H9 (cell line): ENCODE measurements around the gene TRIO. TPM values are rescaled to one million over a fixed set of nuclear protein-coding genes. Genes with fewer than 3 reads are reported as not detected.

Source experiments
- DNase-seq: peaks from one replicate; pipeline ENCODE4 v3.0.0-alpha.2; 2017
- H2AFZ ChIP-seq: one replicate; pipeline ENCODE4 v1.6.1; 2013; ENCODE audit warnings: mild to moderate bottlenecking, low read length, control low read depth, moderate library complexity
- H2AK5ac ChIP-seq: 2 replicates; pipeline ENCODE4 v1.6.1; 2013; ENCODE audit warnings: low read length, control low read depth, mixed read lengths; ENCODE audit not compliant: insufficient read length
- H2BK120ac ChIP-seq: one replicate; pipeline ENCODE4 v1.6.1; 2013; ENCODE audit warnings: low read depth, mild to moderate bottlenecking, low read length, control low read depth, inconsistent platforms; ENCODE audit not compliant: poor library complexity, severe bottlenecking
- H2BK12ac ChIP-seq: 2 replicates; pipeline ENCODE4 v1.6.1; 2013; ENCODE audit warnings: low read length, control low read depth, mixed read lengths, low read depth; ENCODE audit not compliant: insufficient read length
- H2BK15ac ChIP-seq: 2 replicates; pipeline ENCODE4 v1.6.1; 2013; ENCODE audit warnings: low read depth, low read length, control low read depth
- H2BK20ac ChIP-seq: one replicate; pipeline ENCODE4 v1.6.1; 2013; ENCODE audit warnings: low read depth, mild to moderate bottlenecking, low read length, control low read depth, inconsistent platforms; ENCODE audit not compliant: poor library complexity, severe bottlenecking
- H2BK5ac ChIP-seq: 2 replicates; pipeline ENCODE4 v1.6.1; 2013; ENCODE audit warnings: low read length, control low read depth, mixed read lengths; ENCODE audit not compliant: insufficient read length
- H3K14ac ChIP-seq: 2 replicates; pipeline ENCODE4 v1.6.1; 2013; ENCODE audit warnings: low read length, control low read depth; ENCODE audit not compliant: insufficient read depth
- H3K18ac ChIP-seq: 2 replicates; pipeline ENCODE4 v1.6.1; 2013; ENCODE audit warnings: low read depth, mild to moderate bottlenecking, mixed read lengths, low read length, control low read depth; ENCODE audit not compliant: insufficient read length
- H3K23ac ChIP-seq: 2 replicates; pipeline ENCODE4 v1.6.1; 2013; ENCODE audit warnings: low read length, control low read depth, mixed read lengths, low read depth; ENCODE audit not compliant: insufficient read length
- H3K23me2 ChIP-seq: 2 replicates; pipeline ENCODE4 v1.6.1; 2013; ENCODE audit warnings: low read depth, mild to moderate bottlenecking, mixed read lengths, low read length, control low read depth; ENCODE audit not compliant: insufficient read length, poor library complexity, severe bottlenecking
- H3K27ac ChIP-seq: 2 replicates; pipeline ENCODE4 v1.5.1; 2013; ENCODE audit warnings: low read length, control low read depth, mixed read lengths, low read depth; ENCODE audit not compliant: insufficient read length
- H3K27me3 ChIP-seq: 2 replicates; pipeline ENCODE4 v1.6.1; 2013; ENCODE audit warnings: low read length, control low read depth, inconsistent platforms; ENCODE audit not compliant: insufficient read depth
- H3K4ac ChIP-seq: 2 replicates; pipeline ENCODE4 v1.6.1; 2013; ENCODE audit warnings: low read depth, mild to moderate bottlenecking, control low read depth, inconsistent platforms, low read length, moderate library complexity
- H3K4me1 ChIP-seq: 2 replicates; pipeline ENCODE4 v1.6.1; 2013; ENCODE audit warnings: low read length, control low read depth, inconsistent platforms; ENCODE audit not compliant: insufficient read depth
- H3K4me2 ChIP-seq: 2 replicates; pipeline ENCODE4 v1.6.1; 2013; ENCODE audit warnings: low read length, control low read depth, mixed read lengths; ENCODE audit not compliant: insufficient read length, insufficient read depth
- H3K56ac ChIP-seq: 2 replicates; pipeline ENCODE4 v1.6.1; 2013; ENCODE audit warnings: low read depth, mild to moderate bottlenecking, mixed read lengths, low read length, control low read depth; ENCODE audit not compliant: insufficient read length
- H3K79me1 ChIP-seq: 2 replicates; pipeline ENCODE4 v1.6.1; 2013; ENCODE audit warnings: low read depth, mild to moderate bottlenecking, moderate library complexity, low read length, control low read depth, inconsistent platforms; ENCODE audit not compliant: insufficient read depth, poor library complexity, severe bottlenecking
- H3K79me2 ChIP-seq: 2 replicates; pipeline ENCODE4 v1.6.1; 2013; ENCODE audit warnings: low read length, control low read depth, inconsistent platforms; ENCODE audit not compliant: insufficient read depth
- H3K9ac ChIP-seq: 2 replicates; pipeline ENCODE4 v1.6.1; 2013; ENCODE audit warnings: low read length, control low read depth, mixed read lengths; ENCODE audit not compliant: insufficient read length; ENCODE audit errors: extremely low read depth
- H3K9me3 ChIP-seq: one replicate; pipeline ENCODE4 v1.6.1; 2013; ENCODE audit warnings: low read depth, low read length, inconsistent platforms; ENCODE audit not compliant: control insufficient read depth
- H3T11ph ChIP-seq: one replicate; pipeline ENCODE4 v1.6.1; 2013; ENCODE audit warnings: mild to moderate bottlenecking, low read length, control low read depth, inconsistent platforms
- H4K20me1 ChIP-seq: one replicate; pipeline ENCODE4 v1.6.1; 2013; ENCODE audit not compliant: control insufficient read depth, insufficient read length, insufficient read depth
- H4K5ac ChIP-seq: 2 replicates; pipeline ENCODE4 v1.6.1; 2013; ENCODE audit warnings: low read depth, mild to moderate bottlenecking, mixed read lengths, low read length, control low read depth; ENCODE audit not compliant: insufficient read length
- H4K8ac ChIP-seq: replicated peaks from 2 replicates; pipeline ENCODE4 v1.6.1; 2013; ENCODE audit warnings: low read length, control low read depth, mixed read lengths, low read depth; ENCODE audit not compliant: insufficient read length
- H4K91ac ChIP-seq: 2 replicates; pipeline ENCODE4 v1.6.1; 2013; ENCODE audit warnings: low read depth, mild to moderate bottlenecking, moderate library complexity, mixed read lengths, low read length, control low read depth; ENCODE audit not compliant: insufficient read length
- H3K27ac Mint-ChIP-seq, 3 experiments: 2 replicates in 2 of 3; 3 replicates in 1 of 3; pipeline ENCODE4 v1.8.0; 2020 to 2021; ENCODE audit warnings: mixed read lengths in 3 of 3, mild to moderate bottlenecking in 1 of 3, moderate library complexity in 1 of 3
- H3K27me3 Mint-ChIP-seq: 2 replicates; pipeline ENCODE4 v1.8.0; 2021; ENCODE audit warnings: low read depth, mild to moderate bottlenecking, moderate library complexity, mixed read lengths
- H3K36me3 Mint-ChIP-seq, 3 experiments: 2 replicates in 2 of 3; 3 replicates in 1 of 3; pipeline ENCODE4 v1.8.0; 2020 to 2021; ENCODE audit warnings: low read depth in 3 of 3, mixed read lengths in 3 of 3; ENCODE audit not compliant: insufficient read depth in 1 of 3
- H3K4me1 Mint-ChIP-seq, 2 experiments: 2 replicates each; pipeline ENCODE4 v1.8.0; 2020; ENCODE audit warnings: mixed read lengths in 2 of 2
- H3K4me3 Mint-ChIP-seq, 2 experiments: 2 replicates in 1 of 2; 3 replicates in 1 of 2; pipeline ENCODE4 v1.8.0; 2020 to 2021; ENCODE audit warnings: mild to moderate bottlenecking in 2 of 2, mixed read lengths in 2 of 2, moderate library complexity in 1 of 2
- H3K9me3 Mint-ChIP-seq, 2 experiments: 2 replicates in 1 of 2; 3 replicates in 1 of 2; pipeline ENCODE4 v1.8.0; 2020; ENCODE audit warnings: mild to moderate bottlenecking in 2 of 2, mixed read lengths in 2 of 2, moderate library complexity in 1 of 2
- WGBS: extraction: QIAGEN DNeasy Blood & Tissue Kit; methylation state at CpG from one replicate; pipeline ENCODE4 v1.1.7; 2013; ENCODE audit warnings: missing lambda C conversion rate, low lambda C conversion rate, mixed read lengths; ENCODE audit not compliant: insufficient read length; ENCODE audit errors: extremely low coverage; 5-methylcytosine and 5-hydroxymethylcytosine counted together
- total RNA-seq: library from RNA; stranded (reverse); gene quantifications from 2 replicates; pipeline ENCODE4 v1.2.1, GENCODE V29; 2021
- TF ChIP-seq, protein P1 (sequence below): fragments of 200-600 bp; sonication (generic); conservative IDR thresholded peaks from 3 replicates; pipeline ENCODE4 v1.8.0; 2021; ENCODE audit warnings: antibody characterized with exemption, mild to moderate bottlenecking

The TRIO gene
- total RNA-seq, 1 experiment from 2014 or later: 87.8 TPM

DNA sequence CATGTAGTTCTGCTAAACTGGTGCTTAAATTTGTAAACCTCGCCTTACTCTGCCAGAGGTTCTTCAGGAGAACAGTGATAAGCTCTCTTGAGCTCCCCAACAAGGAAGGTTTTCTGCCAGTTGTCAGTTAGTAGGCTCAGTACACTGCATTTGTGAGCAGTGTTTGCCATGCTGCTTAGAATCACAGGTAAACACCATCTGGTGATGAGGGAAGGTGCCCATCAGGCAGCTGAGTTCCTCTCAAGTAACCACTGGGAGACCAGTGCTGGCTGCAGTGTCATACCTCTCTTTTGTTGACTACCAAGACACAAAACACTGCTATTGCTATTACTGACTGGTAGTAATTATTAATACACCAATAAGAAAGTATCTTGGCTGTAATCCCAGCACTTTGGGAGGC lies 252.3 kb downstream of the TRIO start:
- no peak overlapping the region for H4K8ac ChIP-seq
- Mint-ChIP-seq H3K9me3 (no peaks in the 10 kb centered on the region; a peak in 1 of 5 replicates), H3K36me3 (peaks cover 34 to 70% (median 49%) of the 10 kb centered on the region in 3 experiments), H3K4me1 (peaks cover 5 to 10% of the 10 kb centered on the region in 2 experiments; a peak in 3 of 4 replicates), H3K27ac (no peak overlapping the region; a peak in 1 of 7 replicates), H3K4me3 (no peak overlapping the region), H3K27me3 (no peaks in the 10 kb centered on the region)
- no peak overlapping the region for H2AK5ac ChIP-seq
- no peak overlapping the region for H3K18ac ChIP-seq
- H3K4ac ChIP-seq: no peak overlapping the region
- 0 out of 2 replicates have a peak, but pooled peaks cover 3% of the 10 kb centered on the region for H3K4me1 ChIP-seq
- no peak overlapping the region for H4K91ac ChIP-seq
- H3K27me3 ChIP-seq: no peaks in the 10 kb centered on the region
- no peaks in the 10 kb centered on the region for H3K23me2 ChIP-seq
- H2BK15ac ChIP-seq: no peak overlapping the region
- no peak overlapping the region for H2AFZ ChIP-seq
- WGBS: no CpG with 5 or more reads among the region's 1 CpG
- H3K9ac ChIP-seq: no peak overlapping the region
- no peak overlapping the region for H4K5ac ChIP-seq
- H3K4me2 ChIP-seq: no peak overlapping the region
- H2BK12ac ChIP-seq: no peak overlapping the region
- no peaks in the 10 kb centered on the region for H3K79me1 ChIP-seq
- no peak overlapping the region for H3K14ac ChIP-seq
- H4K20me1 ChIP-seq: no peaks in the 10 kb centered on the region
- no peak overlapping the region for H3T11ph ChIP-seq
- no peak overlapping the region for H2BK120ac ChIP-seq
- no peak overlapping the region for H2BK5ac ChIP-seq
- H3K79me2 ChIP-seq: no peaks in the 10 kb centered on the region
- no peak overlapping the region for H3K23ac ChIP-seq
- H2BK20ac ChIP-seq: no peak overlapping the region
- no peak for DNase-seq
- no peak overlapping the region for H3K56ac ChIP-seq
- TF ChIP-seq, protein P1, sequence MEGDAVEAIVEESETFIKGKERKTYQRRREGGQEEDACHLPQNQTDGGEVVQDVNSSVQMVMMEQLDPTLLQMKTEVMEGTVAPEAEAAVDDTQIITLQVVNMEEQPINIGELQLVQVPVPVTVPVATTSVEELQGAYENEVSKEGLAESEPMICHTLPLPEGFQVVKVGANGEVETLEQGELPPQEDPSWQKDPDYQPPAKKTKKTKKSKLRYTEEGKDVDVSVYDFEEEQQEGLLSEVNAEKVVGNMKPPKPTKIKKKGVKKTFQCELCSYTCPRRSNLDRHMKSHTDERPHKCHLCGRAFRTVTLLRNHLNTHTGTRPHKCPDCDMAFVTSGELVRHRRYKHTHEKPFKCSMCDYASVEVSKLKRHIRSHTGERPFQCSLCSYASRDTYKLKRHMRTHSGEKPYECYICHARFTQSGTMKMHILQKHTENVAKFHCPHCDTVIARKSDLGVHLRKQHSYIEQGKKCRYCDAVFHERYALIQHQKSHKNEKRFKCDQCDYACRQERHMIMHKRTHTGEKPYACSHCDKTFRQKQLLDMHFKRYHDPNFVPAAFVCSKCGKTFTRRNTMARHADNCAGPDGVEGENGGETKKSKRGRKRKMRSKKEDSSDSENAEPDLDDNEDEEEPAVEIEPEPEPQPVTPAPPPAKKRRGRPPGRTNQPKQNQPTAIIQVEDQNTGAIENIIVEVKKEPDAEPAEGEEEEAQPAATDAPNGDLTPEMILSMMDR: no peak
- no peak overlapping the region for H3K27ac ChIP-seq
- no peaks in the 10 kb centered on the region for H3K9me3 ChIP-seq
